ENCODE results near the gene XPNPEP2.

Gene XPNPEP2, protein sequence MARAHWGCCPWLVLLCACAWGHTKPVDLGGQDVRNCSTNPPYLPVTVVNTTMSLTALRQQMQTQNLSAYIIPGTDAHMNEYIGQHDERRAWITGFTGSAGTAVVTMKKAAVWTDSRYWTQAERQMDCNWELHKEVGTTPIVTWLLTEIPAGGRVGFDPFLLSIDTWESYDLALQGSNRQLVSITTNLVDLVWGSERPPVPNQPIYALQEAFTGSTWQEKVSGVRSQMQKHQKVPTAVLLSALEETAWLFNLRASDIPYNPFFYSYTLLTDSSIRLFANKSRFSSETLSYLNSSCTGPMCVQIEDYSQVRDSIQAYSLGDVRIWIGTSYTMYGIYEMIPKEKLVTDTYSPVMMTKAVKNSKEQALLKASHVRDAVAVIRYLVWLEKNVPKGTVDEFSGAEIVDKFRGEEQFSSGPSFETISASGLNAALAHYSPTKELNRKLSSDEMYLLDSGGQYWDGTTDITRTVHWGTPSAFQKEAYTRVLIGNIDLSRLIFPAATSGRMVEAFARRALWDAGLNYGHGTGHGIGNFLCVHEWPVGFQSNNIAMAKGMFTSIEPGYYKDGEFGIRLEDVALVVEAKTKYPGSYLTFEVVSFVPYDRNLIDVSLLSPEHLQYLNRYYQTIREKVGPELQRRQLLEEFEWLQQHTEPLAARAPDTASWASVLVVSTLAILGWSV

GRCh38 chrX:129738466-129739308 lies at the start of gene XPNPEP2:
XPNPEP2 (plus strand) TSS chrX:129738979; CDS start chrX:129739214, 235 bp downstream.
- Mint-ChIP-seq H3K4me1 (peaks cover 42% of the 10 kb centered on the region), H3K9me3 (peaks cover 5% of the 10 kb centered on the region), H3K4me3 (peak within 1 kb of the TSS; percentile 46 to 78 (median 70)), H3K27me3 (ENCODE audit: low read depth) (no peaks in the 10 kb centered on the region), H3K36me3 (ENCODE audit: low read depth) (no peaks in the 10 kb centered on the region), H3K27ac (peak within 1 kb of the TSS; percentile 93 to 99 (median 99))
- TF ChIP-seq, protein P1, sequence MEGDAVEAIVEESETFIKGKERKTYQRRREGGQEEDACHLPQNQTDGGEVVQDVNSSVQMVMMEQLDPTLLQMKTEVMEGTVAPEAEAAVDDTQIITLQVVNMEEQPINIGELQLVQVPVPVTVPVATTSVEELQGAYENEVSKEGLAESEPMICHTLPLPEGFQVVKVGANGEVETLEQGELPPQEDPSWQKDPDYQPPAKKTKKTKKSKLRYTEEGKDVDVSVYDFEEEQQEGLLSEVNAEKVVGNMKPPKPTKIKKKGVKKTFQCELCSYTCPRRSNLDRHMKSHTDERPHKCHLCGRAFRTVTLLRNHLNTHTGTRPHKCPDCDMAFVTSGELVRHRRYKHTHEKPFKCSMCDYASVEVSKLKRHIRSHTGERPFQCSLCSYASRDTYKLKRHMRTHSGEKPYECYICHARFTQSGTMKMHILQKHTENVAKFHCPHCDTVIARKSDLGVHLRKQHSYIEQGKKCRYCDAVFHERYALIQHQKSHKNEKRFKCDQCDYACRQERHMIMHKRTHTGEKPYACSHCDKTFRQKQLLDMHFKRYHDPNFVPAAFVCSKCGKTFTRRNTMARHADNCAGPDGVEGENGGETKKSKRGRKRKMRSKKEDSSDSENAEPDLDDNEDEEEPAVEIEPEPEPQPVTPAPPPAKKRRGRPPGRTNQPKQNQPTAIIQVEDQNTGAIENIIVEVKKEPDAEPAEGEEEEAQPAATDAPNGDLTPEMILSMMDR (IDR thresholded peaks at IDR 0.05; ENCODE audit: unreplicated experiment in 3 of 3): no peak

DNA sequence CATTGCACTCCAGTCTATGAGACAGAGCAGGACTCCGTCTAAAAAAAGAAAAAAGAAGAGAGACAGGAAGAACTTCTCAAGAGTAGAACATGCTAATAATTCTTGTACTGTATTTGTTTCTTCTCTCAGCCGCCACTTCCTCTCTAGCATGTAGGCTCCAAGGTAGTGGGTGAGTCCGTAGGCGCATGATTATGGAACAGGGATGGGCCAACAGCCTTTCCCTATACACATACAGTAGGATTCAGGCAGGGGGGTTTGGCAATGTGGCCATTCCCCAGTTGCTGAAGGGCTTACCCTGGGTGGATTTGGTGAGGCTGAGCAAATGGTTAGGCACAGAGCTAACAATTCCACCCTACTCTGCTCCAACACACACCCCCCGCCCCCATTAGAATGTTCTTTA lies 49.0 kb upstream of the XPNPEP2 start:
- peaks cover 9% of the 10 kb centered on the region for H3K27me3 Mint-ChIP-seq (ENCODE audit: low read depth)
- no peaks in the 10 kb centered on the region for H3K9me3 Mint-ChIP-seq
- H3K4me3 Mint-ChIP-seq: no peak overlapping the region
- TF ChIP-seq, protein P1 (IDR thresholded peaks at IDR 0.05; ENCODE audit: unreplicated experiment in 3 of 3): no peak
- no peaks in the 10 kb centered on the region for H3K36me3 Mint-ChIP-seq (ENCODE audit: low read depth)
- H3K4me1 Mint-ChIP-seq: peaks cover 15% of the 10 kb centered on the region
- no peak overlapping the region for H3K27ac Mint-ChIP-seq

DNA sequence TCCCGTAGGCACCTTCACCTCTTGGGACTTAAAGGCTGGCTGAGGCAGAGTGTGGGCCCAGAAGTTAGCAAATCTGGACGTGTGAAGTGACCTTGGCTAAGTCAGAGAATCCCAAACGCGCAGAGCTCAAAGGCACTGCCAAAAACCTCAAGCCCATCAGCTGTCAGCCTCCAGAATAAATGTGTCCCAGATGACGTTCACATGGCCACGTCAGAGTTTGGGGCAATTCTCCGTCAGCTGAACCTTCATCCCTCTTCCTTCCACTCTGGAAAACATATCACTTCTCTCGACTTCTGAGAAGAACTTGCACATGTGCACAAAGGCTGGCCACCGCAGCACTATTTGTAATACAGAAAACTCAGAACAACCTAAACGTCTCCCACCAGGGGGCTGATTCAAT lies 48.3 kb upstream of the XPNPEP2 start:
- peaks cover 15% of the 10 kb centered on the region for H3K4me1 Mint-ChIP-seq
- TF ChIP-seq, protein P1 (IDR thresholded peaks at IDR 0.05; ENCODE audit: unreplicated experiment in 3 of 3): no peak

DNA sequence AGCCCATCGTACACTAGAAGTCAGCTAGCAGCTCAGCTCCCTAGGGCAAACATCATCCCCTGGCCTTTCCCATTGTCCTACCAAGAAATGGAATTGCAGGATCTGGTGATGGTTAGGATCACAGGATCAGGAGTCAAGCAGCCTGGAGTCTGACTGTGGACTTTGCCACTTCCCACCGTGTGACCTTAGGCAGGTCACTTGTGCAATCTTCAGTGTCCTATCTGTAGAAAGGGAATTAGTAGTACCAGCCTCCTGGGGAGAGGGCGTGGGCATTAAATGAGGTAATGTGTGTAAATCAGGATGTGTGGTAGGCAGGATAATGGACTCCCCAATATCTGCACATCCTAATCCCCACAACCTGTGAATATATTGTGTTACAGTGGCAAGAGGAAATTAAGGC lies 45.4 kb upstream of the XPNPEP2 start:
- Mint-ChIP-seq H3K27ac (no peak overlapping the region), H3K9me3 (peaks cover 3% of the 10 kb centered on the region), H3K27me3 (ENCODE audit: low read depth) (peaks cover 20% of the 10 kb centered on the region), H3K4me3 (no peak overlapping the region), H3K36me3 (ENCODE audit: low read depth) (no peaks in the 10 kb centered on the region), H3K4me1 (peaks cover 6% of the 10 kb centered on the region)
- TF ChIP-seq, protein P1 (IDR thresholded peaks at IDR 0.05; ENCODE audit: unreplicated experiment in 3 of 3): no peak

More for the DNA sequence above, 48.3 kb upstream of the XPNPEP2 start:
- Mint-ChIP-seq H3K9me3 (no peaks in the 10 kb centered on the region), H3K36me3 (ENCODE audit: low read depth) (no peaks in the 10 kb centered on the region), H3K27me3 (ENCODE audit: low read depth) (peaks cover 16% of the 10 kb centered on the region), H3K4me3 (no peak overlapping the region), H3K27ac (no peak overlapping the region)

DNA sequence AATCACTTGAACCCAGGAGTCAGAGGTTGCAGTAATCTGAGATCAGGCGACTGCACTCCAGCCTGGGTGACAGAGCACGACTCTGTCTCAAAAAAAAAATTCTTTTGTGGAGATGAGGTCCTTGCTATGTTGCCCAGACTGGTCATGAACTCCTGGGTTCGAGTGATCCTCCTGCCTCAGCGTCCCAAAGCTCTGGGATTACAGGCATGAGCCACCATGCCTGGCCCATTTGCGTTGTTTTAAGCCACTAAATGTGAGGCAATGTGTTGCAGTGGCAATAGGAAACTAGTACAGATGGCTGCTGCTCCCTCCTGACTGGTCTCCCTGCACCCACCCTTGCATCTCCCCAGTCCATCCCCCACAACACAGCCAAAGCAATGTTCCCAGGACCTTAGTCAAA lies 44.0 kb upstream of the XPNPEP2 start:
- Mint-ChIP-seq H3K4me1 (peaks cover 6% of the 10 kb centered on the region), H3K4me3 (no peak overlapping the region), H3K27ac (no peak overlapping the region), H3K9me3 (peaks cover 3% of the 10 kb centered on the region), H3K27me3 (ENCODE audit: low read depth) (peaks cover 24% of the 10 kb centered on the region), H3K36me3 (ENCODE audit: low read depth) (no peaks in the 10 kb centered on the region)
- TF ChIP-seq, protein P1 (IDR thresholded peaks at IDR 0.05; ENCODE audit: unreplicated experiment in 3 of 3): no peak
